Measurements from ENCODE around the gene ATXN7L3.

The ATXN7L3 gene

DNA sequence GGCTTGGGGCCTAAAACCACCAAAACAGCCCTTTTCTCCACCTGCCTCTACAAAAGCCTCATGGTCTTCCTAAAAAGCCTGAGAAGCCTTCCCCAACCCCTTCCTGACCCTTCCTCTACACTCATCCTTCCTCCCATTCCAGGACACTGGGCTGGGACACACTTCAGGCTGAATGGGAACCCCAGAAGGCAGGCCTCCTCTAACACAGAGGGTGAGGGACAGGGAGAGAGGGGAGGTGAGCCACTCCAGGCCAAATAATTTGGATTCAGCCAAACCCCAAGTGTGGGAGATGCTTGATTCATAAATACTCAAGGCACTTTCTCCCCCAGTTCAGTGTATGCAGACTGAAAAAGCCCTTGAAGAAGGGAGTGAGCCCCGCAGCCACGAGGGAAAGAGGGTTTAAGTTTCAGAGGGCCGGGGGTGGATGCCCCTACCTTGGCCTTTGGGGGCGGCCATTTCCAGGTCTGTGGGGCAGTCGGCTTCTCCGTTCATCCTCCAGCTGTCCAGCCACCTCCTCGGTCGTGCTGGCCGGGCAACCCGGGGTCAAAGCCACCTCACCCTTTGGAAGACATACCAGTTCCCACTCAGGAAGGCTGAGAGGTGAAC lies 18.2 kb upstream of the ATXN7L3 start:
- DNase-seq = no peak

DNA sequence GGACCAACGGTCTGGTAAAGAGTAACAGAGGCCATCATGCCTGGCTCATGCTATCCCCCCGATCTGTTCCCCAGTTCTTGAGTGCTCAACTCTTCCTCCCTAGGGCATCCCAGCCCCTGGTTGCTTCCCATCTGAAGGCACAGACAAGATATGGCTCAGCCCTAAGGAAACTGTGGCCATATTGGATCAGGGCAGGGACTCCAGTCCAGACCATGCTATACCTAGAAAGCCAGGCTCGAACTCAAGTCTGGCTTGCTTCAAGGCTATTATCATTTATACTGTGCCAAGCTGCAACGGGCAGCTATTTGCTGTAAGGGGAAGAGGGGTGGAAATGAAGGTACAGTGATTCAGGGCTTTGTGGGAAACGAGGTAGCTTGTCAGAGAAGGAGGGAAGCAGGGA lies 17.0 kb upstream of the ATXN7L3 start:
- DNase-seq = no peak

DNA sequence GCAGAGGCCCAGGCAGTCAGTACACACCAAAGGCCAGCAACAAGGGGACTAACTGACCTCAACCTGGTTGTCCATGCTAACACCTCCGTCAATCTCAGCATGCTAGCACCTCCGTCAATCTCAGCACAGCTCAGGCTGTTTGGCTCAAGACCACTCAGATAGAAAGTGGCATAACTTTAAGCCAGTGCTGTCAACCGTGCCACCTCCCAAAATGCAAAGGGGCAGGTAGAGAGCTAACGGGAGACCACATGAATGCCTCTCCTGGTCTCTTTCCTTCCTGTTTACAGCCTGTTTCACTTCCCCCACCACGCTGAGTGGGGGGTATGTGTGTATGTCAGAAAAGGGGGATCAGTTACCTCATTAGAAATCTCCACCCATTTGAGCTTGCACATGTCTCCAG lies 16.5 kb upstream of the ATXN7L3 start:
- peak; percentile 48 for DNase-seq

DNA sequence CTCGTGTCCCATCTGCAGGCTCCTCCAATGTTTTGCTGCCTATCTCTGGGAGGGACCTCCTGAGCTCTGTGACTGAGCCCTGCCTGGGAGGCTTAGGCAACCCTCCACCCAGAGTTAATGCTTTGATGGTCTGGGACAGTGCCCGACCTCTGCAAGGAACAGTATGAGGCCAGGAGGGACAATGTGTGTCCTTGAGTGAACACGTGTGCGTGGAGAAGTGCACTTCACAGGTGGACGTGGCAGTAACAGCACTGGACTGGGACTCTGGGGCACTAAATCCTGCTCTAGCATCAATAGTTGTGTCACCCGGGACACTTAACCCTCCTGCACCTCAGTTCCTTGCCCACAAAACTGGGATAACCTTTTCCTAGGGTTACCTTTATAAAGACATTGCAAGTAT lies 15.2 kb upstream of the ATXN7L3 start:
- no peak for DNase-seq

DNA sequence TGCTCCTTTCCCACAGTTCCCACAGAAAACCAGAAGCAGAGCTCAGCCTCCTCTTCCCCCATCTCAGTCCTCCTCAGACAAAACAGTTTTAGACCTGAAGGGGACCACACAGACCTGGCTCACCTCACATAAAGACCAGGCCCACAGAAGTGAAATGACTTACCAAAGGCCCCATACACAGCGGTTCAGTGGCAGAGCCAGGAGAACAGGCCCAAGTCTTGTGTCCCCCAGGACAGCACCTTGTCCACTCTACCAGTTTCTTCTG lies 14.5 kb upstream of the ATXN7L3 start:
- no peak for DNase-seq

DNA sequence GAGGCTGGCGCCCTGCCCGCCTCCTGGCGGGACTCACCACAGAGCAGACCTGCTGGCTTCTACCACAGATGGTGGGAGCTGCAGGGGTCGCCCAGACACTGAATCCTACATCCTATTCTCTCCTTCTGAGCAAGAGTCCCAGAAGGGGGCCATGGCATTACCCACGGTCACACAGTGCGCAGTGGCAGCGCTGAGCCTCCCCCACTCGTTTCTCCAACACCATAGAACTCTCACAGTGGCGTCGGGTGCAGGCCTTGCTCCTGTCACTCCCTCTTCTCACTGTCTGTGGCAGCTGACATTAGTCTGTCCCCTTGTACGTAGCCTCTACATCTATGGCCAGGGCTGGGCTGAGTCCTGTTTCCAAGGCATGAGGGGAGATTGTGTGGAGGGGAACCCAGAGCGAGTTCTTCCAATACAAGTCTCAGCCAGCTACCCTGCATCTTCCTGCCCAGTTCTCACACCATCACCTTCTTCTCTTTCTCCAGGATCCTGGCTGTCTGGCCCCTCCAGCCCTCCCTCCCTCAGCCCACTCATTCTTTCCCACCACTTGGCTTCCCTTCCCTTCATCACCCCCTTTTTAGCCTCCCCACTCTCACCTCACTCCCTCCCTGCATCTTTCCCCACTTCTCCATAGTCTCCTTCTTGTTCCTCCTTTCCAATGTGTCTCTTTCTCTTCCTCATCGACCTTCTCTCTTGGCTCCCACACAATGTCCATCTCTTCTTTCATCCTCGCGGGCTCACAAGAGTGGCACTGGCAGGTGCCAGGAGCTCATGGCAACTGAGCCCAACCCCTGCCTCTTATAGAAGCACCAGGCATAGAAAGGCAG lies 13.9 kb upstream of the ATXN7L3 start:
- no peak for DNase-seq

DNA sequence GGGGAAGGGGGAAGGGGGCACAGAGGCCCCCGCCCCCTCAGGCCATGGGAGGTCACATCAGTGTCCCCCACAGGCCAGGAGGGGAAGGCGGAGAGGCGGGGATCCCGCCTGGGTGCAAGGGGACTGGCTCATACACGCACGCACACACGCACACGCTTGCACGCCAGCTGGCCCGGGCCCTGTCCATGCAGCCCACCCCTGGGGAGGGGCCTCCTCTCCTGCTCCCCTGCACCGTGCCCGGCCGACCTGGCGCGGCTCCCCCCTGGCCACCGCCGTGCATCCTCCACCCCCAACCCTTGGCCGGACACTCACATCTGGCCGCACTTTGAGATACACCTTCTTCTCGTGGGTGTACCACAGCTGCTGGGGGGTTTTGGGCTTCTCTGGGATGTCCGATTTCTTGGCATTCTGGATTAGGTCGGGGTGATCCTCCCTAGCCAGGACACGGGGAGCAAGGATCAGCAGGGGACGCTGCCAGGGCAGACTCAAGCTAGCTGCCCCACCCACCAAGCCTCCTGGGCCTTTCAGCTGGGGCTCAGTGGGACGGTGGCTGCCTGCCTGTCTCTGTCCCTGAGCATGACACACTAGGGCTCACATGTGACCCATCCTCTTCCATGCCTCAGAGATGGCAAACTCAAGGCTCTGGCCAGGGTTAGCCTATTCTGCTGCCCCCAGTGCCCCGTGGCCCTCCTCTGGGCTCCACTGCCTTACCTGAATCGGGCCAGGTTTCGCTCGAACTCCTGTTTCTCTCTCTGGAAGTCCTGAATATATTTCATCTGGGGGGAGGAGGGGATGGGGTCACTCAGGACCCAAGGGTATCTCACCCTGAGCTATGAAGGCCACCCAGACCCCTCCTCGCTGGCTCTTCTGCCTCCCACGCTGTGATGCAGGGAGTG lies 13.1 kb upstream of the ATXN7L3 start:
- no peak for DNase-seq

DNA sequence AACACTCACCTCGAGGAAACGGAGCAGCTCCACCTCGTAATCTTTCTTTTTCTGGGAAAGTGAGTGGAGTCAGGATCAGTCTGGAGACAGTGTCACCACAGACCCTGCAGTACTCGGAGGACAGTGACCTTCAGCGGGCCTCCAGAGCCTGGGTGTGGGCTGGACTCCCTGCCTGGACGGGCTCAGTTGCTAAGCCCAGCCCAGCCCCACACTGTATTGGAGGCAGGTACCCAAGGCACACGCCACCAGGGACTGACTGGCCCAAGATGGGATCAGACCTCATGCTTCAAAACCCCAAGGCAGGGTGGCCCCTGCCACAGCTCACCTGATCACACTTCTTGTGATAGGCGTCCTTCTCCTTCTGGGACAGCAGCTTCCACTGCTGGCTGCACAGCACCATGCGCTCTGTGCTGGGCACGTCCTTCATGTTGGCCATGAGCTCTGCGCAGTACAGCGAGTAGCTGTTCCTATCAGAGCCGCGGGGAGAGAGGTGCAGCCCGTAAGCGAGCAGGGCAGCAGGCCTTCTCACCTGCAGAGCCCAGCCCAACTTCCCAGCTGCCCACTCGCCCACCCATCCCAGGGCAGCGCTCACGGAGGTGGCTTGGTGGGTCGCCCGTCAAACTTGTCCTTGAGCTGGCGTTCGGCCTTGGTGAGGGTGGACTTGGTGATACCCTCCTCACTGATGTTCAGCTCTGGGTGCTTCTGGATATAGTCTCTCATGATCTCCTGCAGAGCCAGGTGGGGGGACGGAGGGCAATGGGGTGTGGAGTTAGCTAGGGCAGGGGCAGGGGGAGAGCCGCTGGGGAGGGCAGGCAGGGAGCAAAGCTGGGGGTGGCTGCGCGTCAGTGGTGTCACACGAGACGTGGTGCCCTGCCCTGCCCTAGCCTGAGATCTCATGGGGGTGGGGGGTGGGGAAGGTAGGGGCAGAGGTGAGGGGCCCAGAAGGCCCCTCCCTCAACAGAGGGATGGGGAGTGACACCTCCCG lies 11.9 kb upstream of the ATXN7L3 start:
- DNase-seq = no peak

DNA sequence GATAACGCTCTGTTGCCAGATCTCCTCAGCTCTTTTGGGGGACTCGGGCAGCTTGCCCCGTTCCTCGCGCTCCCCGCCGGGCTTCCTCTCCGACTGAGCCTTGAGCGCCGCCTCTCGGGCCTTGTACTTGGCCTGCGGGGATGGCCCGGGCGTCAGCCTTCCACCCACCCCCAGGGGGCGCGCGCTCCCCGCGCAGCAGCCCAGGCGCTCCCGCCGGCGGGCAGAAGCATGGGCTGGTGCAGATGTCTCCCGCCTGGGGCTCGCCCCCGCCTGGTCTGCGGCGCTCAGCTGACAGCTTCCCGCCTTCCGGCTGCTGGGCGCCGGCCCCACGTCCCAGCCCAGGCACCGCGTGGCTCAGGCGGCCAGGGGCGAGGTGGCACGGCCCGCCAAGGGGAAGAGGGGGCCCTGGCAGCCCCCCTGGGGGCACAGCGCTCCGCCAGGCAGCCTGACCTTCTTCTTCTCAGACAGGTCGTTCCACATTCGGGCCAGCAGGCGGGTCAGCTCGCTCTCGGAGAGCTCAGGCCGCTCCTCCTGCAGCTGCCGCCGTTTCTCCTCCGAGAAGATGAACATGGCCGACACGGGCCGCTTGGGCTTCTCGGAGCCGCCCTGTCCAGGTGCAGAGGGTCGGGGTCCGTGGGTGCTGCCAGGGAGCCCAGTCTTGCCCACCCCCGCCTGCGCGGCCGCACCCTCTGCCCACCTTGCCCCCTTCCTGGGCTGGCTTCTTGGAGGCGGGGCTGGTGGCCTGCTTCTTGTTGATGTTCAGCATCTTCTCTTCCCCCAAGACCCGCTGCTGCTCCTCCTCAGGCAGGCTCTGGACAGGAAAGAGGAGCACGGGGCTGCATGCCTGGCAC lies 10.9 kb upstream of the ATXN7L3 start:
- peak; percentile 88 for DNase-seq

DNA sequence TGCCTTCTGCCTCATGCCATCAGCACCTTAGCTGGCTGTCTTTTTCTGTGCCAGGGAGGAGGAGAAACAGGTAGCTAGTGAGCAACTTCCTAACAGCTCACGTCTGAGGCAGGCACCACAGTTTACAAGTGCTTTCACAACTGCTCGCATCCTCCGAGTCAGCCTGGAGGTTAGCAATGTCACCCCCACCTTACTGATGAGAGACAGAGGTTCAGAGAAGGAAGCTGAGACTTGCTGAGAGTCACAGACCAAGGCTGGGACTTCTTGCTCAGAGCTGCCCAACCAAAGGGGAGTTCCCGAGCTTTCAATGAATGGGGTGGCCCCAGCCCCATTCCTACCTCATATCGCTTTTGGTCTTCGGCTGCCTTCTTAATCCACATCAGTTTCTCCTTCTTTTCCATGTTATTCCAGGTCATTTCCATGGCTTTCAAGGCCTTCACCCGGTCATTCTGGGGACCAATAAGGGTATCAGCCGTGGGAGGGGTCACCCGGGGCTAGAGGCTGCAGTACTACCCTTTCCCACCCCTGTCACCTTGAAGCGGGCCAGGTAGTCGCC lies 10.2 kb upstream of the ATXN7L3 start:
- no peak for DNase-seq

DNA sequence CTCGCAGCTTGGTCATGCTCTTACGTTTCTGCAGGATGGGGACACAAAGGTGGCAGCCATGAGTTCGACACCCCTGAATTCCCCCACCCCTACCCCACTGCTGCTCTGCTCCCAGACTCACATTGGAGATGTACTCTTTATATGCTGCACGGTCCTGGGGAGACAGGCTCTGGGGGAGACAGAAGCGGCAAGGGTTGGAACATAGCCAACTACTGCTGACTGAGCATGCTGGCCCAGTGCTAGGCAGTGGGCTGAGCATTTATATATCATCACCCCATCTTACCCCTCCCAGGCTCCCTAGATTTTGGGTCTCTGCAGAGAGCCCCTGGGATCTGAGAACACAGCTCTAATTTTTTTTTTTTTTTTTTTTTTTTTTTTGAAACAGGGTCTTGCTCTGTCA lies 8.1 kb upstream of the ATXN7L3 start:
- DNase-seq = no peak

DNA sequence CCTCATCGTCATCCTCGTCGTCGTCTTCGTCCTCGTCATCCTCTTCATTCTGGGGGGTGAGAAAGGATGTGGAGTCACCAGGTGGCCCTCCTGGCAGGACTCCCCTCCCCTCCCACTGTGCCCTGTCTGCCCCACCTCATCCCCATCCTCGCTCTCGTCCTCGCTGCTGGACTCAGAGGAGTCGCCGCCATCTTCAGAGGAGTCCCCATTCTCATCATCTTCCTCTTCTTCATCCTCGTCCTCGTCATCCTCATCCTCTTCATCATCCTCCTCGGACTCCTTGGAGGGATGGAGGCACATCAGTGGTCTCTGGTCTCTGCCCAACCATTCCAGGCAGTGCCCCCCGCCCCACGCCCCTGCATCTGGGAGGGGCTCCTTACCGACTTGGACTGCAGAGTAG lies 7.6 kb upstream of the ATXN7L3 start:
- DNase-seq = no peak

DNA sequence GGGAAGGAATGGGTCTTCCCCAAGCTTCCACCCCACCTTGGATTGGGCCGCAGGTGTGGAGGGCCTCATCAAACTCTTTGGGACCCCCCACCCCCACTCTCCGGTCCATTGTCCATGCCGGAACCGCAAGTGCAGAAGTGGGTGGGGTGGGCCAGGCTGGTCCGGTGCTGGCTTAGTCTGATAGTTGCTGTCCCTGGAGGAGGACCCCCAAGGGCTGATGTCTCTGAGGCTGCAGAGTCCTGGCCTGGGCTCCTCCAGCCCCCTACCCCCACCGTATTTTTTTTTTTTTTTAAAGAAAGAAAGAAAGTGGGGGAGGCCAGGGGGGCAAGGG lies 7.1 kb upstream of the ATXN7L3 start:
- no peak for DNase-seq

DNA sequence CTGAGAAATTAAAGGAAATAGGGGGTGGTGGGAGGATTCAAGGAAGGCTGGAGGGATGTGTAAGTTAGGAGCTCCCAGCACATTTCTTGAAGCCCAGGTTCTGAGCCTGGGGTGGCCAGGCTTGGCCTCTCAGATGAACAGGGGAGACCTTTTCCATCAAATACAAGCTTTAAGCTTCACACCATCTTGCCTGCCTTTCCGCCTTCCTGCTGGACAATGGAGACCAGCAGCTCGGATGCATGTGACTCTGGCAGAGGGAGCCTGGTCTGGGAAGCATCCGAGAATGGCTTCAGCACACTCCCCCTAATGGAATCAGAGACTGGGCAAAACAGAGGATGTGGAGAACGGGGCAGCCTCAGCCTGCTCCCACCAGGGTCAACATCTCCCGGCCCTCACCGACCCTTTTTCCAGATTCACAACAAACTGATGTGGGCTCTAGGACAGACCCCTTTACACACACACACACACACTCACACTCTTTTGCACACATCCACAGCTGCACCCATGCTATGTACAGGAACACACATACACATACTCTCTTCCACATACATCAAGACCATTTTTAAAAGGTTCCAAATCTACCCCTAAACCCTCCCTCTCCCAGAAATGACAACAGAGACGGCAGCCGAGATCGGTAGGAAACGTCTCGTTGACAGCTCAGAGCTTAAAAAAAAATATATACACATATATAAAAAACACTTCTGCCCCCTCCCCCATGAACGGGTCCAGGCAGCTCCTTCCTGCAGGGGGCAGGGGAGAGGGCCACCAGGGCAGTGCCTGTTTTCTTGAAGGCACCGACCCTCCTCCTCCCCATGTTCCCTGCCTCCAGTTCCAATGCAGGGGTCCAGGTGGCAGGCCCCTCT lies 6.5 kb upstream of the ATXN7L3 start:
- DNase-seq = no peak

DNA sequence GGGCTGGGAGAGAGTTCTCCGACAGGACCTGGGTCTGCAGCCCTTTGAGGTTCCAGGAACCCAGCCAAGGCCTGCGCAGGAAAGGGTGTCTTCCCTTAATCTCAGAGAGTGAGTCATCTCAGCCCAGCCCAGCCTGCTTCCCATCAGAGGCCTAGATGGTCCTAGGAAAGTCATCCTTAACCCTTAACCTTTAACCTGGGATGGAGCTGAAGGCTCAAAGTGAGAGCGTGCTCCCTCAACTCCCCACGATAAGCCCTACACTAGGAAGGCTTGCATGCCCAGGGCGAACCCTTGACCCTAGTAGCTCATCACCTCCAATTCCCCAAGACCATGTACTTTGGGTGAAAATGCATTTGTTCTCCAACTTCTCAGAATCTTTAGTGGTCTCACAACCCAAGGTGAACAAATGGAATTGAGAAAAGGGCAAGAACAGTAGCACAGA lies 4.8 kb upstream of the ATXN7L3 start:
- DNase-seq = no peak

DNA sequence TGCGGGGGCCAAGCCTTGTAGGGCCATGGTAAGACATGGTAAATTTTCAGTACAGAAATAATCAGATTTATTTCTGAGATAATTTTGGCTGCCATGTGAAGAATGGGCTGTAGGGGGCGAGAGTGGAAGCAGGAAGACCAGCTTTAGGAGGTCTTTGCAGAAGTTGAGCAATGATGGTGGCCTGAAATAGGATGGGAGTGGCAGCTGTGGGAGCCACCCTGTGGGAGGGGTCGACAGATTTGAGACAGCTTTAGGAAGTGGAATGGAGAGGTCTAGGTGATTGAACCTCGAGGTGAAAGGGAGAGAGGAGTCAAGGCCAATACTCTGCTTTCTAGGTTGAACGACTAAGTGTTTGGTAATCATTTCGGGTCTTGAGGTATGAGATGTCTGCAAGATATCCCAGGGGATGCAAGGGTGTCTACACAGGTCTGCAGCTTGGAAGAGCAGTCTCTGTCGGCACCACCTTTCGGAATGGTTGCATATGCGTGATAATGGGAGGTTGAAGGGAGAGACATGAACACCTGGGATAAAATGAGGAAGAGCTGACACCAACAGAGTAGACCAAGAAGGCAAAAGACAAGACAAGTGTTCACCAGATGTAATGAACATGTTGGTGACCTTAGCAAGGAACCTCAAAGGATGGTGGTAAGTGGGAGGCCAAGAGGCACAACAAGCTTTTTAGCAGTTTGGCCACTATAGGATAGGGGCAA lies 4.2 kb upstream of the ATXN7L3 start:
- DNase-seq = peak; percentile 60

DNA sequence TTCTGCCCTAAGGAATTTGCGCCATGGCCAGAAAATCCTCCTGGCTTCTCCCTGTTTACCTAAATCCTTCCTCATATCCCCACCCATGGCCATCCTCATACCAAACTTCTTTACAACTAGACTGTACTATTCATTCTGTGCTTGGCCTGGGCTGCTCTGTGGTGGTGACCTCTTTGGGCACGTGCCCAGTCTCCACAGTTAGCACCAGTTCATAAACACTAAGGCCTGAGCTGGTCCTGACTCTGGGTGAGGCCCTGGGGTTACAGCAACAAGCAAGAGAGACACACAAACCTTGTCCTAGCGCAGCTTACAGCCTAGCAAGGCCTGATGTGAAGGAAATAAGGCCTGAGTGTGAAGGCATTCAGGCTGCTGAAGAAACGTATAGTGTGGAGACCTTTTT lies 3.1 kb upstream of the ATXN7L3 start:
- no peak for DNase-seq

DNA sequence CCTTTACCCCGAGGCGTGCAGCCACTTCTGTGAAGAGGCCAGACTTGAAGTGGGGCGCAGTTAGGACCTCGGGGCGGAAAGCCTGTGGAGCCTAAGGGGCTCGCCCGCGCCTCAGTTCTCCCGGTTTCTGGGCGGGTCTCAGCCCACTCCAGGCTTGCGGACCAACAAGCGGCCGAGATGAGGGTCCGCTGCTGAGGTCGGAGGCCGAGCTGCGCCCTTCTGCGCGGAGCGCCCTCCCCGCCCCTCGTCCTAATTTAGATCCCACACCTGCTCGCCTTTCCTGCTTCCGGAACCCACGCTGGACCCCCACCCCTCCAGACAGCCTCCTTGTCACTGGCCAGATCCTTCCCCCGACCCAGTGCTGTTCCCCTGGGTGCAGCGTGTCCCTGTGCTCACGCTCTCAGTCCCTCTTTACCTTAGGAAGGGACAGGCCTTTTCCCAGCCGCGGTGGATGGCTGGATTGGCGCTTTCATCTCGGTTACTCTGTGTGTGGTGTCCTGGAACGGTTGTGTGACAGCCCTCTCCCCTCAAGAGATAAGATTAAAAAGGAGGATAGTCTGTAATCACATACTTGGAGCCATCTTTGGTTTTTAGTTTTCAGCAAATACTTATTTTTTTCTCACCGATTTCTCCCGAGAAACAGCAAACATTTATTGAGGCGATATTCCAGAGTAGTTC lies 933 bp upstream of the ATXN7L3 start:
- DNase-seq = no peak
